HTR-8/SVneo (cell line): Measurements from ENCODE around the gene CFDP1.

ENCODE experiments used
- DNase-seq: peaks from one replicate; pipeline ENCODE4 v3.0.0; 2011; ENCODE audit warnings: low spot score, mixed read lengths; ENCODE audit not compliant: insufficient read length
- FAIRE-seq: peaks from 2 replicates; lab custom pipeline; 2011; peaks lifted over from hg19 to GRCh38; lab: Jason Lieb, UNC

Gene CFDP1

GRCh38 chr16:75379339-75379738, 54.0 kb downstream of the CFDP1 start:
- no peak for FAIRE-seq
- no peak for DNase-seq

- DNase-seq (no peak), FAIRE-seq (no peak)
Measured at GRCh38 chr16:75378616-75379015, 54.7 kb downstream of the CFDP1 start.

- DNase-seq (peak; percentile 73), FAIRE-seq (peak; percentile 99)
Measured at GRCh38 chr16:75377729-75378386, 55.4 kb downstream of the CFDP1 start.

GRCh38 chr16:75376475-75377161, 56.7 kb downstream of the CFDP1 start:
- FAIRE-seq (peak; percentile 85), DNase-seq (no peak)

GRCh38 chr16:75374388-75374787, 58.9 kb downstream of the CFDP1 start:
- no peak for FAIRE-seq
- no peak for DNase-seq

GRCh38 chr16:75372236-75372856, 61.0 kb downstream of the CFDP1 start:
- DNase-seq = no peak
- FAIRE-seq = peak; percentile 16

GRCh38 chr16:75371171-75371570, 62.1 kb downstream of the CFDP1 start:
- FAIRE-seq = no peak
- no peak for DNase-seq

GRCh38 chr16:75364286-75364791, 69.0 kb downstream of the CFDP1 start:
- FAIRE-seq (no peak), DNase-seq (no peak)

- FAIRE-seq (no peak), DNase-seq (no peak)
Measured at GRCh38 chr16:75362846-75363245, 70.5 kb downstream of the CFDP1 start.

- no peak for FAIRE-seq
Measured at GRCh38 chr16:75361936-75362335, 71.4 kb downstream of the CFDP1 start.

GRCh38 chr16:75354170-75354569, 79.1 kb downstream of the CFDP1 start:
- FAIRE-seq = no peak

More at GRCh38 chr16:75361936-75362335, 71.4 kb downstream of the CFDP1 start:
- DNase-seq = no peak

GRCh38 chr16:75351183-75351582, 82.1 kb downstream of the CFDP1 start:
- FAIRE-seq (no peak), DNase-seq (peak; percentile 80)

More at GRCh38 chr16:75354170-75354569, 79.1 kb downstream of the CFDP1 start:
- no peak for DNase-seq

GRCh38 chr16:75345711-75346110, 87.6 kb downstream of the CFDP1 start:
- DNase-seq = no peak

GRCh38 chr16:75343941-75344340, 89.4 kb downstream of the CFDP1 start:
- FAIRE-seq (peak; percentile 36), DNase-seq (no peak)

More at GRCh38 chr16:75345711-75346110, 87.6 kb downstream of the CFDP1 start:
- no peak for FAIRE-seq

GRCh38 chr16:75343286-75343685, 90.0 kb downstream of the CFDP1 start:
- FAIRE-seq (peak; percentile 40), DNase-seq (no peak)

- FAIRE-seq = peak; percentile 79
- peak; percentile 25 for DNase-seq
Measured at GRCh38 chr16:75342308-75342811, 90.9 kb downstream of the CFDP1 start.

- no peak for DNase-seq
- FAIRE-seq = no peak
Measured at GRCh38 chr16:75341564-75342307, 91.6 kb downstream of the CFDP1 start.

GRCh38 chr16:75340741-75341491, 92.4 kb downstream of the CFDP1 start:
- FAIRE-seq (no peak), DNase-seq (no peak)

- no peak for FAIRE-seq
- DNase-seq = no peak
Measured at GRCh38 chr16:75337430-75337829, 95.9 kb downstream of the CFDP1 start.
